Transverse colon (tissue), 4 donors: ENCODE data around the gene NSD2.

Experiments
- CTCF ChIP-seq, 5 experiments: fragments of 200-600 bp in 3 of 5; fragments of 450-650 bp in 2 of 5; sonication (generic) in 3 of 5; IDR thresholded peaks; 1 replicate in 2 of 5; 2 replicates in 3 of 5; pipeline ENCODE4 v1.5.1; 2016 to 2017; ENCODE audit warnings: antibody characterized with exemption in 5 of 5, inconsistent platforms in 3 of 5, mild to moderate bottlenecking in 2 of 5, moderate library complexity in 1 of 5
- POLR2A ChIP-seq: fragments of 450-650 bp; IDR thresholded peaks from one replicate; pipeline ENCODE4 v1.6.1; 2016; ENCODE audit warnings: antibody characterized with exemption, mild to moderate bottlenecking, moderate library complexity
- POLR2AphosphoS5 ChIP-seq, 3 donors: sonication (generic); formaldehyde crosslinking; IDR thresholded peaks; one replicate each; pipeline ENCODE4 v1.6.1; 2016; ENCODE audit warnings: antibody characterized with exemption in 3 of 3

- TF ChIP-seq POLR2AphosphoS5 (IDR thresholded peaks at IDR 0.05), result peak; percentile 44 to 63 (median 55)
- TF ChIP-seq POLR2A, result peak; percentile 48
- TF ChIP-seq CTCF (IDR thresholded peaks at IDR 0.05), result no peak
Observed at GRCh38 chr4:1868293-1868692, 2.9 kb upstream of the NSD2 start.
